Measurements from ENCODE around the gene FNIP1. TPM values are rescaled to one million over a fixed set of nuclear protein-coding genes. Genes with fewer than 3 reads are reported as not detected.

The FNIP1 gene
- polyA plus RNA-seq, 1 of the 3 experiments (the other 2 are of a cell fraction) = 2.4 TPM

GRCh38 chr5:131792896-131793295 lies 3.9 kb downstream of the FNIP1 start:
- no peaks in the 10 kb centered on the region for H3K27me3 ChIP-seq (ENCODE audit: insufficient read depth)
- H3K9me2 ChIP-seq = no peaks in the 10 kb centered on the region
- 100% methylated on average over 2 of the region's 2 CpGs for WGBS (ENCODE audit: low lambda C conversion rate)
- ChIA-PET CTCF (no interaction called here), POLR2A (no interaction called here)
- no peak for DNase-seq
- H3K4me3 ChIP-seq (ENCODE audit: low read depth in 2 of 2, low read length in 1 of 2) = no peak overlapping the region
- no peaks in the 10 kb centered on the region for H3K9me3 ChIP-seq
- peaks cover 72% of the 10 kb centered on the region for H4K20me1 ChIP-seq (ENCODE audit: insufficient read depth)
- peaks cover 0 to 16% of the 10 kb centered on the region in 2 experiments; a peak in 2 of 4 replicates for H3K4me1 ChIP-seq (ENCODE audit: control insufficient read depth in 1 of 2, insufficient read depth in 2 of 2, low read depth in 1 of 2, low read length in 1 of 2)
- no peaks in the 10 kb centered on the region for H3F3A ChIP-seq (replicated peaks; ENCODE audit: insufficient read depth)
- H2AFZ ChIP-seq (ENCODE audit: low read depth) = no peak overlapping the region
- no peak overlapping the region for H3K27ac ChIP-seq (ENCODE audit: low read depth in 2 of 2, low read length in 1 of 2)
- no peak for TF ChIP-seq JUND (IDR thresholded peaks at IDR 0.05)
- no peak for TF ChIP-seq SIN3A (IDR thresholded peaks at IDR 0.05; ENCODE audit: borderline replicate concordance, low read depth, low read length)
- TF ChIP-seq RCOR1 (IDR thresholded peaks at IDR 0.05; ENCODE audit: low read length) = no peak
- no peak for TF ChIP-seq GABPA (IDR thresholded peaks at IDR 0.05; ENCODE audit: low read depth)
- TF ChIP-seq TEAD4 (IDR thresholded peaks at IDR 0.05; ENCODE audit: borderline replicate concordance, insufficient read depth) = no peak
- no peak for TF ChIP-seq FOXJ3 (CRISPR knock-in tag; IDR thresholded peaks at IDR 0.05)
- no peak for TF ChIP-seq USF2 (IDR thresholded peaks at IDR 0.05; ENCODE audit: borderline replicate concordance, low read depth, low read length)
- TF ChIP-seq RXRA (IDR thresholded peaks at IDR 0.05; ENCODE audit: borderline replicate concordance, low read depth) = no peak
- TF ChIP-seq, protein P1, sequence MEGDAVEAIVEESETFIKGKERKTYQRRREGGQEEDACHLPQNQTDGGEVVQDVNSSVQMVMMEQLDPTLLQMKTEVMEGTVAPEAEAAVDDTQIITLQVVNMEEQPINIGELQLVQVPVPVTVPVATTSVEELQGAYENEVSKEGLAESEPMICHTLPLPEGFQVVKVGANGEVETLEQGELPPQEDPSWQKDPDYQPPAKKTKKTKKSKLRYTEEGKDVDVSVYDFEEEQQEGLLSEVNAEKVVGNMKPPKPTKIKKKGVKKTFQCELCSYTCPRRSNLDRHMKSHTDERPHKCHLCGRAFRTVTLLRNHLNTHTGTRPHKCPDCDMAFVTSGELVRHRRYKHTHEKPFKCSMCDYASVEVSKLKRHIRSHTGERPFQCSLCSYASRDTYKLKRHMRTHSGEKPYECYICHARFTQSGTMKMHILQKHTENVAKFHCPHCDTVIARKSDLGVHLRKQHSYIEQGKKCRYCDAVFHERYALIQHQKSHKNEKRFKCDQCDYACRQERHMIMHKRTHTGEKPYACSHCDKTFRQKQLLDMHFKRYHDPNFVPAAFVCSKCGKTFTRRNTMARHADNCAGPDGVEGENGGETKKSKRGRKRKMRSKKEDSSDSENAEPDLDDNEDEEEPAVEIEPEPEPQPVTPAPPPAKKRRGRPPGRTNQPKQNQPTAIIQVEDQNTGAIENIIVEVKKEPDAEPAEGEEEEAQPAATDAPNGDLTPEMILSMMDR (IDR thresholded peaks at IDR 0.05) = no peak
- no peak for TF ChIP-seq RFX5 (IDR thresholded peaks at IDR 0.05; ENCODE audit: low read length)
- no peak for TF ChIP-seq EP300 (IDR thresholded peaks at IDR 0.05; ENCODE audit: borderline replicate concordance in 1 of 2, low read depth in 1 of 2, low read length in 1 of 2)
- TF ChIP-seq MEF2A (IDR thresholded peaks at IDR 0.05; ENCODE audit: borderline replicate concordance, low read depth) = no peak
- H3K4me2 ChIP-seq = no peak overlapping the region
- no peak overlapping the region for H3K9ac ChIP-seq
- peaks cover 89% of the 10 kb centered on the region for H3K79me2 ChIP-seq (ENCODE audit: insufficient read depth)
- peaks cover 0 to 4% of the 10 kb centered on the region in 2 experiments for H3K36me3 ChIP-seq (replicated peaks in 1 of 2; ENCODE audit: control insufficient read depth in 1 of 2, insufficient read depth in 2 of 2, low read length in 1 of 2)

DNA sequence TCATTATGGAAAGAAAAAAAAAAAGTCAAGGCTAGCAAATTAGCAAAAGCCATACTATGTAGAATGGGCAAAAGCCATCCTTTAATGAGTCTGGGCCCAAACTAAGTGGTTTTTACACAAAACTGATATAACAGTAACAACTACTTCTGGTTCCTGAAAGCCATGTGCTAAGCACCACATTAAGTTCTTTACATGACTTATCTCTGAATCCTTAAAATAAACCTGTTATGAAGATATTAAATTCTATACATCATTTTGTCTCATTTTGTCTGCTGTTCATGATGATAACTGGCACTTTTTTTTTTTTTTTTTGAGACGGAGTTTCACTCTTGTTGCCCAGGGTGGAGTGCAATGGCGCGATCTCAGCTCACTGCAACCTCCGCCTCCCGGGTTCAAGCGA lies 5.0 kb downstream of the FNIP1 start:
- Histone ChIP-seq H3K36me3 (replicated peaks in 1 of 2; ENCODE audit: control insufficient read depth in 1 of 2, insufficient read depth in 2 of 2, low read length in 1 of 2) (peaks cover 0 to 4% of the 10 kb centered on the region in 2 experiments), H3K4me3 (ENCODE audit: low read depth in 2 of 2, low read length in 1 of 2) (no peak overlapping the region), H3K4me2 (no peak overlapping the region), H3K9me2 (no peaks in the 10 kb centered on the region), H3K27ac (ENCODE audit: low read depth in 2 of 2, low read length in 1 of 2) (no peak overlapping the region), H3K9me3 (no peaks in the 10 kb centered on the region), H2AFZ (ENCODE audit: low read depth) (no peak overlapping the region), H3K79me2 (ENCODE audit: insufficient read depth) (peaks cover 99% of the 10 kb centered on the region), H4K20me1 (ENCODE audit: insufficient read depth) (peaks cover 82% of the 10 kb centered on the region), H3K4me1 (ENCODE audit: control insufficient read depth in 1 of 2, insufficient read depth in 2 of 2, low read depth in 1 of 2, low read length in 1 of 2) (peaks cover 0 to 13% of the 10 kb centered on the region in 2 experiments; a peak in 2 of 4 replicates), H3K9ac (no peak overlapping the region), H3F3A (replicated peaks; ENCODE audit: insufficient read depth) (no peaks in the 10 kb centered on the region), H3K27me3 (ENCODE audit: insufficient read depth) (no peaks in the 10 kb centered on the region)
- ChIA-PET CTCF (no interaction called here), POLR2A (no interaction called here)
- over 99% methylated on average over 6 of the region's 6 CpGs for whole genome bisulfite sequencing (ENCODE audit: low lambda C conversion rate)
- no peak for DNase-seq
- TF ChIP-seq PBX3 (IDR thresholded peaks at IDR 0.05) (no peak), SIN3A (IDR thresholded peaks at IDR 0.05; ENCODE audit: borderline replicate concordance, low read depth, low read length) (no peak), RAD21 (IDR thresholded peaks at IDR 0.05; ENCODE audit: low read length) (no peak), FOSL2 (IDR thresholded peaks at IDR 0.05; ENCODE audit: borderline replicate concordance, low read depth) (no peak), TCF12 (IDR thresholded peaks at IDR 0.05) (no peak), POLR2AphosphoS5 (IDR thresholded peaks at IDR 0.05; ENCODE audit: low read depth, low read length) (no peak), JUND (IDR thresholded peaks at IDR 0.05) (no peak), TAF1 (IDR thresholded peaks at IDR 0.05; ENCODE audit: borderline replicate concordance, low read depth, low read length) (no peak), GABPA (IDR thresholded peaks at IDR 0.05; ENCODE audit: low read depth) (no peak), RXRA (IDR thresholded peaks at IDR 0.05; ENCODE audit: borderline replicate concordance, low read depth) (no peak), MEF2A (IDR thresholded peaks at IDR 0.05; ENCODE audit: borderline replicate concordance, low read depth) (no peak), IRF3 (IDR thresholded peaks at IDR 0.05; ENCODE audit: low read depth, low read length) (no peak), REST (IDR thresholded peaks at IDR 0.05; ENCODE audit: low read depth, low read length) (no peak)
